Dedifferentiated amniotic fluid mesenchymal stem cell (primary cell): Measurements from ENCODE around the gene LTA4H.

Experiments
- DNase-seq: peaks from one replicate; pipeline ENCODE4 v3.0.0-alpha.2; 2016; ENCODE audit errors: extremely low spot score

The LTA4H gene

DNA sequence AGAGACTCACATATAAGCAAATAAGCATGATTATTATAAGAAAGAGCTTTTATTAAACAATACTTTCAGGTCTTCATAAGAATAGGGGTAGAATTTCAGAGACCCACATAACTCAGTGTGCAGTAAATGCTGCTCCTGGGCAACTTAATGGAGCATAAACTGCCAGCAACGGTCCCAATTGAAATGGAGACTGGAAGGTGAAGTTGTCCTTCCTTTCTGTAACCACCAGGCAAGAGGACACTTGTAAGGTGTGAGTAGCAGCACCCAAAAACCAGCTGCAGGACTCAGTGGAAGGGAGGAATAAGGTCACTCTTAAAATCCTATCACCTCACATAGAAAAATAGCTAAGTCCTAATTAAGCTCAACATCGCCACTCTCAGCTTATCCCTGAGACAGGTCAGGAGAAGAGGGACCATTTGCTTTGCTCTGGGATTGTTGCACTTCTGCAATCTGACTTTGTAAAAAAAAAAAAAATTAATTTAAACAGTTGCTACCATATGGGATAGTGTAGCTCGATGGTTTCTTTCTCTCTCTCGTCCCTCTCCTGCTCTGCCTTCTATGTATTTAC lies 22.7 kb upstream of the LTA4H start:
- DNase-seq: no peak

DNA sequence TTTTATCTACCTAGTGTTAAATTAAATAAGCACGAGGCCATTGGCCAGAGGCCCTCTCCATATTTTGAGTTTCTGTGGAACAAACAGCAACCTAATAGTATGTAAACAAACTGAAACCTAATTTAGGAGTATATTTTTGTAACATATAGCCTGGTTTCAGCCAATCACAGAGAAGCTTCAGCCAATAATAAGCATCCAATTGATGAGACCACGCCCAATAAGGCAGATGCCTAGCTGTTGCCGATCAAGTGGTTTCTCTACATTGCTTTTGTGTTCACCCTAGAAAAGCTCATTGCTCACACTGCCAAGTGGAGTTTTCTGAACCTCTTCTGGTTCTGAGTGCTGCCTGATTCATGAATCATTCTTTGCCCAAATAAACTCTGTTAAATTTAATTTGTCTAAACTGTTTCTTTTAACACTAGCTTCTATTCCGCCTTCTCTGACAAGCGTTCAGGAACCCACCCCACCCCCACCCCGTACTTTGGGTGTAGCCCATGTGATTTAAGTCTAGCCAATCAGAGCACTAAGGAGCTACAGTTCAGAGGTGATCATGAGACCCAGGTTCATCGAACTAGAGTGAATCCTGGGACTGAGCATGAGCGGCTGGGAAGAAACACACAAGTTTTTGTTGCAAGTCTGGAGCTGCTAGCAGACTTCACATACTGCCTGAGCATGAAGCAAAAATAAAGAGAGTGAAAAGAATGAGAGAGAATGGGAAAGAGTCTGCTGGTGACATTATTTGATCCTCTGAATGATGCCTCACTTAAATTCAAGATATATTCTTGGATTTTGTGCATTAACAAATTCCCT lies 21.5 kb upstream of the LTA4H start:
- no peak for DNase-seq

DNA sequence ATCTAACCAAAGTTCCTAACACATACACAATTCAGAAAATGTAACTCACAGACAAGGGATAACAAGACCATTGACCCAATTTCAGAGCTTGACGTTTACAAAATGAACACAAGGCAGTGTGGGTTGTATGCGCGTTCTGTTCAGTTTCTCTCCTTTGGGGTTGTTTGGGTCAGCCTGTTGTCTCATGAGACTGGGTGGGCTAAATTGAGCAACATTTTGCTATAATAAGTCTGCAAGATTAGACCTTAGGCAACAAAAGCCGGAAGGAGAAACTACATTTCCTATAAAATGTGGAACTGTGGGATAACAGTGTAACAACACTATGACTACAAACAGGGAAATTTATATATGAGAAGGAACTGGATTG lies 18.8 kb upstream of the LTA4H start:
- no peak for DNase-seq

DNA sequence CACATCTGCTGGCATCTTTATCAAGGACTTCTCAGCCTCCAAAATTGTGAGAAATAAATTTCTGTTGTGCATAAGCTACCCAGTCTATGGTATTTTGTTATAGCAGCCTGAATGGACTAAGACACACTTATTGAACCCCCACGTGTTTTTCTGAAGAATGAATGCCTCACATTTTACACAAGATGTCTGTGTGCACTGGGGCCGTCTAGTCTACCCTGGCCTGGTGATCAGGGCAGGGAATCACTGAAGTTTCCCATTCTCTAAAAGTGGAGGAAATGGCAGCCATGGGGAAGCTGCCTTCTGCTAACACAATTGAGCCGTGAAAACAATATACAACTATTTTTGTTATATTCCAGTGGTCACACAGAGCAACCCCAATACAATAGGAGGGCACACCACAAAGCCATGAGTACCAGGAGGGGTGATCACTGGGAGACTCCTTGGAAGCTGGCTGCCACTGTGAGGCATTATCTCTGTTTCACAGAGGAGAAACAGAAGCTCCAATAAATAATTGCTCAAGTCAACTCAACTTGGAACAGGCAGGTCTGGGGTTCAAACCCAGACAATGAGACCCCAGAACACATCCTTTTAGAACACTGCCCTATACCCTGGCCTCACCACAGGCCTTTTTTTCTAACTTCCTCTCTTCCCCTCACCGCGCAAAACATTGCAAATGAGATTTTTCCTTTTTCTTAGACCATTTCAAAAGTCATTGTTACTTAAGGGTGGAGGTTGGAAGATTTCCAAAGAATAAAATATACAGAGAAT lies 18.3 kb upstream of the LTA4H start:
- DNase-seq: no peak

DNA sequence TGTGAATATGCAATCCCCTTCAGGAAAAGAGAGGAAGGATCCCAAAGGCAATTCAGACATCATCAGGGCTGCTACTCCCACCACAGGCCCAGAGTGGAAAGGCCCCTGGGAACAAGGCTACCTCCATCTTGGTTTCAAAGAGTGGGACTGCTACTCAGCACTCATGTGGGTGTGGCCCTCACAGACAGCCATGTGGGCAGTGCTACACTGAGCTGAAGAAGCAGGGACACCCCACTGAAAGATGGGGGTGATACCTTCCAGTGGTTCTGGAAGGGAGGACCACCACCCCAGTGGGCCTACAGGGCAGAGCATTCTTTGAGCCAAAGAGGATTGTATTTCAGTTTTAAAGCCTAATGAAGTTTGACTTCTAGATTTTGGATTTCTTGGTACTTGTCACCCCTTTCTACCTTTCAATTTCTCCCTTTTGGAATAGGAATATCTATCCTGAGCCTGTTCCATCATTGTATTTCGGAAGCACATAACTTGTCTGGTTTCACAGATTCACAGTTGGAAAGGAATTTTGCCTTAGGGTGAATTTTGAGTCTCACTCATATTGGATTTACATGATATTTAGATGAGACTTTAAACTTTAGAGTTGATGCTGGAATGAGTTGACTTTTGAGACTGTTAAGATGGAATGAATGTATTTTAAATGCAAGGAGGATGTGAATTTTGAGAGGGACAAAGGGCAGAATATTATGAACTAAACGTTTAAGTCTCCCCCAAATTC lies 16.5 kb upstream of the LTA4H start:
- no peak for DNase-seq

DNA sequence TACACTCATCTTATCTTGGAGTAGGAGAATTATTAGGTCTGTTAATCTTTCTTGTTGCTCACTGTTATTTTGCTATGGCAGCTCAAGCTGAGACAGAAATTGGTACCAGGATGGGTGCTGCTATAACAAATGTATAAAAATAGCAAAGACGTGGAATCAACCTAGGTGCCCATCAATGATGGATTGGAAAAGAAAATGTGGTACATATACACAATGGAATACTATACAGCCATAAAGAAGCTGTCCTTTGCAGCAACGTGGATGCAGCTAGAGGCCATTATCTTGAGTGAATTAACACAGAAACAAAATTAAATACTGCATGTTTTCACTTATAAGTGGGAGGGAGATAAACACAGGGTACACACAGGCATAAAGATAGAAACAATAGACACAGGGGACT lies 14.8 kb upstream of the LTA4H start:
- DNase-seq: no peak

DNA sequence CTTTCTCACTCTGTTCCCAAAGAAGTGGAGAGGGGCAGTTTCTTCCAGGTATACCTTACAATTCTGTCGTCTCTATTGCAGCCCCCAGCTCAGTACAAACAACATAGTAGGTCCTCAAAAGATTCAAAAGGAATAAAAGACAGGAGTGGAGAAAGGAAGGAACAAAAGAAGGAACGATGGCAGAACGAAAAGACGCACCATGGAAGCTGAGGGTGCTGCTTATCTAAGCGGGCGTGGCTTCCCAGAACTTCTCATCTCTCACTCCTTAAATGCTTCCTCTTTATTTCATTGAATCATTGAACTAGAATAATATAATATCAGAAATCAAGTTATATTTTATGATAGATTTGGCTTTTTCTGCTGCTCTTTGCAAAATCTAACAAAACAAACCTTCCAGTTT lies 13.7 kb upstream of the LTA4H start:
- no peak for DNase-seq

DNA sequence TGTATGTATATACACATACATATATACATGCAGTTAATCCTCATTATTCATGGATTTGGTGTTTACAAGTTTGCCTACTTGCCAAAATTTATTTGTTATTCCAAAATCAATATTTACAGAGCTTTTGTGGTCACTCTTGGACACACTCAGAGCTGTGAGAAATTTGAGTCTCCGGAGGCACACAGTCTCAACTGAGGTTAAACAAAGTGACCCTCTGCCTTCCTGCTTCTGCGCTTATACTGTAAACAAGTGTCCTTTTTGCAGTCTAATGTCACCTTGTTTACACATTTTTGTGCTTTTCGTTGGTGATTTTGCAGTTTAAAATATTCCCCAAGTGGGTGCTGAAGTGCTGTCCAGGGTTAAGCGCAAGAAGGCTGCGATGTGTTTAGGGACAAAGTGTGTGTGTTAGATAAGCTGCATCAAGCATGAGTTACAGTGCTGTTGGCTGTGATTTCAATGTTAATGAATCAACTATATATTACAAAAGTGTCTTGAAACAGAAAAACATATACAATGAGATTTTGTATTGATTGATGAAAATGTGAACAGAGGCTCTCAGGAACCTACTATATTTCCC lies 13.1 kb upstream of the LTA4H start:
- no peak for DNase-seq

DNA sequence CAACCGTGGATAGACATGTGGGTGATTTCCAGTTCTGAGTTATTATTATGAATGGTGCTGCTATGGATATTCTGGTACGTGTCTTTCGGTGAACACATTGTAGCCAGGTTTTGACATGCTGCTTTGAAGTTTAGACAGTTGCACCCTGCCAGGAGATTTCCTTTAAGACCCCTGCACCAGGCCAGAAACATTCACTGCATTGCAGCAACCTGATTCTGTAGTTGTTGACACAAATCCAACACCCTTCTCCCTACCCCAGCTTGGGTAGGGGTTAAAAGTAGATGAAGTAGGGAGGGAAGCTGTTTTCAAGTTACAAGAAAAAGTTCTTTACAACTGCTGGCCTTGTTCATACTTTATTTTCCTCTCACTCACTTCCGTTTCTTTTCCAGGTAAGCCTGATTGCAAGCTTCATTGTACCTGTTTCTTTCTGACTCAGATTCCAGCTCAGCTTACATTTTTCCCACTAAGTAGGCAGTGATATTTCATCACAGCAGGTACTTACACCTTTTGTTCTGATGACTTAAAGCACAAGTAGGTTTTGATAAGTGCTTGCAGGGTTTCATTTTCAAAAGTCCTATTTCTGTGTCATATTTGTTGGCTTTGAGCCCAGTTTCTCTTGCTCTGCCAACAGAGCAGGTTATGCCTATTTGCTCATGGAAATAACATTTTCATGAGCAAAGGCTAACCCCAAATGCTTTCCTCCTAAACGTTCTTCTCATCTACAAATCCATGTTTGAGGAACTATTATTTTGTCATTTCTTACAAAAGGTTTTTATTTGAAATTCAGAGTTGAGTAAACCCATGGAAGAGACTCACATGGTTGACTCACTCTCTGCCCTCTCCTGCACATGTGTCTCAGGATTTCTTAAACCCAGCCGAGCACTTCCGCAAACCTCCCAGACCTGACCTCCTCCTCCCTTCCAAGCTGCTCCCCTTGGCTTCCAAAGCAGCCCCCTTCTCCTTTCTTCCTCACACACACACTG lies 12.1 kb upstream of the LTA4H start:
- peak; percentile 31 for DNase-seq

DNA sequence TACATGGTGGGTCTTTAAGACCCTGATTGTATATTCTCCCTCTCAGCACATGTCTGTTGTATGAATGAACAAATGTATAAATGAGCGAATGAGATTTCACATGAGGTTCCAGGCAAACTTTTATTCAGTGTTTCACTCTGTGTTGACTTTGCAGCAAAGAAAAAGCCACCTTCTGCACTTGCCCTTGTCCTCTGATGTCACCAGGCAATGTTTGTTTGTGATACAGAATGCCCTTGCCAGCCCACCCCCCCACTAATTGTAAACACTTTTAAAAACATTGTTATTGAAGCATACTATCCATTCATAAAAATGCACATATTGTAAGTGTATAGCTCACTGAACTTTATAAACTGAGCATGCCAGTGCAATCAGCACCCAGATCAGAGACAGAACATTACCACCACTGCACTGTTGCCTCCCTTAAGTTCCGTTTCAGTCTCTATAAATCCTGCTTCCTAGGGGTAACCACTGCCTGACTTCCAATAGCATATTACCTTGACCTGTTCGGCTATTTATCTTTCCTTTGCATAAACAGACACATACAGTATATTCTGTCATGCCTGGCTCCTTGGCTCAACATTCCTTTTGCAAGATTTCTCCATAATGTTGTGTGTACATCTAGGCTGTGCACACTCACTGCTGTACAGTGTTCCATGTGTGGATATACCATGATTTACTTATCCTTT lies 11.3 kb upstream of the LTA4H start:
- DNase-seq: no peak

DNA sequence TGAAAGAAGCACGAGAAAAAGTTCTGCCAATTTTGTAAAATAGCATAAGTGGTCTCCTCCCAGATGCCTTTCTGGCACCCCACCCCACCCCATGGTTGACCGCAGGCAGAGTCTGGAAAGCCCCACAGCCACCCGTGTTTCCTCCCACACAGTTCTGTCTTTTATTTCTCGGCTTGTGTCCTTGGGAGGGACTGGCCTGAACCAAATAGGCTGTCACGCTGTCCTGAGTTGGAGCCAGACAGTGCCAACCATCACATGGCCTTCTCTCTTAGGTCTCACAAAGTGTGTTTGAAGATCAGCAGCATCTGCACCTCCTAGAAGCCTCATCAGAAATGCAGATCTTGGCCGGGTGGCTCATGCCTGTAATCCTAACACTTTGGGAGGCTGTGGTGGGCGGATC lies 10.2 kb upstream of the LTA4H start:
- no peak for DNase-seq

DNA sequence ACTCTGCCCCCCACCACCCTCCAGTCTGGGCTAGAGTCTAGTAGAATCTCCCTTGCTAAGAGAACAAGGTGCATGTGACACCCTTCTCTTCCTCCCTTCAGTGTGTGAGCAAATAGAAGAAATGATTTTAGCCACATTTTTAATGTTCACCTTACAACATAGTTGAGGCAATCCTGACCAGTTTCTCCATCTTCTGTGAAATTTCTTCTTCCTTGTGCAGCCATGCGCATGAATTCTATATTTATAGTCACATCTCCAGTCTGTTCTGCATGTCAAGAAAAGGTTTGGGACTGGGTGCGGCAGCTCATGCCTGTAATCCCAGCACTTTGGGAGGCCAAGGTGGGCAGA lies 9.5 kb upstream of the LTA4H start:
- DNase-seq: no peak

DNA sequence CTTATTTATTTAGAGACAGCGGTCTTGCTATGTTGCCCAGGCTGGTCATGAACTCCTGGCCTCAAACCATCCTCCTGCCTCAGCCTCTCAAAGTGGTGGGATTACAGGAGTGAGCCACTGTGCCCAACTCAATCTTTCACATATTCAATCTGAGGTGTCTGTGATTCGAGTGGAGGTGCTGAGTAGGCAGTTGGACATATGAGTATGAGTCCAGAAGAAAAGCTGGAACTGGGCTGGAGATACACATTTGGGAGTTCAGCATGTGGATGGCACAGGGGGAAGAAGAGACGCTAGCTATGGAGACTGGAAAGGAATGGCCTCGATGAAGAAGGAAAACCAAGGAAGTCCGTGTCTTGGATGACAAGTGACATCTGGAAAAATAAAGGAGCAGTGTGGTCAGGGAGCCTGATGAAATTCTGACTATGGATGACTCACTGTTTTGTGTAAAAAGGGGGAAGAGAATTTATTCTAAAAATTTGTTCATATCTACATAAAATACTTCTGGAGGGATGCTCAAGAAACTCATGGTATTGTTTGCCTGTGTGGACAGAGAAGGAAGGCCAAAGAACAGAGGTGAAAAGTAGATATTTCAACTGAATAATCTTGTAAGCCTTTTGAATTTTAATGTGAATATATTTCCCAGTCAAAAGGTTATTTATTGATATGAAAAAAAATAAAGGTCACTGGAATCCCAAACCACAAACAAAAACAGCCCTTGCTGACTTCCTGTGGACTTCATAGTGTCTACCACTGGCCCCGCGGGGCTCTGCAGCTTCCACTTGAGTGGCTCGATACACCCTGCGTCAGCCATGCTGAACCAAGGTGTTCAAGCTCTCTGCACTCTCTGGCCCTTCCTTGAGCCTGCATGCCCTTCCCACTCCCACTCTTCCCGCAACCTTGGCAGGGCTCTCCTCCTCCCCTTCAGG lies 8.9 kb upstream of the LTA4H start:
- DNase-seq: peak; percentile 70

DNA sequence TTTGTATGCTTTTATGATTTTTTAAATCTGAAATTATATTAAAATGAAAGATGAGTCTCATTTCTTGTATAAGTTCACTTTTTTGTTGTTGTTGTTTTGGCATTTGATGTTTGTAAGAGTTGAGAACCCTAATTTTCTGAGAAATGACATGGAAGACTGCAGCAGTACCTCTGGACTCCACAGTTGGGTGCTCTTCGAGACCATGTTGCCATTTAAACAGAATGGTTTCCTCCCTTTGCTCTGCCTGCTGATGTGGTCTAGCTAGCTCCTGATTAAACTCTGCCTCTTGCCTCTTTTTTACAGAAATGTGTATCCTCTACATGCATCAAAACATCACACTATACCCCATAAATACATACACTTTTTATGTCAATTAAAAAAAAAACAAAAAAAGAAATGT lies 5.8 kb upstream of the LTA4H start:
- no peak for DNase-seq

DNA sequence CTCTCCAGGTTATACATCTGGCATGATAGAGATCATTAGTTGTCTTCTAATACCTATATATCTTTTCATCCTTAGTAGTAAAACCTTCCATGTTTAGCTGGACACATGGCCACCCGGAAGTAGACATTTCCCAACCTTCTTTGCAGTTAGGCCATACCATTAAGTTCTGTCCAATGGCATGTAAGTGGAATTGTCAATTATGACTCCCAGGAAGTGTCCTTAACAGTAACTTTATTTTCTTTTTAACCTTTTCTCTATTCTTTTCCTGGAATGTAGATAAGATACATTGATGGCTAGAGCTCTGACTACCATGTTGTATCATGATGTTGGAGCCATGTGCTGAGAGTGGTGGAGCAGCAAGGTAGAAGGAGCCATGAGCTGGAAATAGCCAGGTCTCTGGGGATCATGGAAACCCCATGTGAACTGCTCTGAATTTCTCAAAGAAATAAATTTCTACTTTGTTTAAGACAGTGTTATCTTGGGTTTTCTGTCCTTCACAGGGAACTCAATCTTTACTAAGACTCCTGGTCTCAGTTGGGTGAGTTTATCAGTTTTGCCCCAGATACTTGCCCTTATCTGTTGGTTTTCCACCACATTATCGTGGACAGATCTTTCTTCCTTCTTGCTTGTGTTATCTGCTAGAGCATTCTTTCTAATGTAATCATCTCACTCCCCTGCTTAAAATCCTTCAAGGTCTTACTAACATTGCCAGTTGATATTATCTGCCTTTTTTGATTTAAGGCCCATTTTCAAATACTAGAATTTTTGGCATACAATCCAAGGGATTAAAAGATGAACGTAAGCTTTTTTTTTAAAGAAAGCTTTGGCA lies 5.1 kb upstream of the LTA4H start:
- no peak for DNase-seq

DNA sequence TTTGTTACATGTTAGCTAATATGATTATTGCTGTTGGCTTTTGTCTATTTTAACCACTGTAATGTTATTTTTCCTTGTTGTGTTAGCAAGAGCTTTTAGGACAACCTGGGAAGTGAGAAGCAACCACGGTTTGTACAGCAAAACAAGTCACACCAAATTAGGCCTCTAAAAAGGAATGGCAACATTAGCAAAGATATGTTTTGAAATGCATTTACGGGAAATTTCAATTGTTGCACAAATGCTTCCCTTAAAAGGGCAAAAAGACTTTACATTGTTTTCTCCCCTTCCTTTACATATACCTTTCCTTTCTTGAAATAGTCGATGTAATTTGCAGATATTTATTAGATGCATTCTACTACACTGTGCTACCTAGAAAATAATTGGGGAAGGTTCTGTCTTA lies 4.1 kb upstream of the LTA4H start:
- no peak for DNase-seq

DNA sequence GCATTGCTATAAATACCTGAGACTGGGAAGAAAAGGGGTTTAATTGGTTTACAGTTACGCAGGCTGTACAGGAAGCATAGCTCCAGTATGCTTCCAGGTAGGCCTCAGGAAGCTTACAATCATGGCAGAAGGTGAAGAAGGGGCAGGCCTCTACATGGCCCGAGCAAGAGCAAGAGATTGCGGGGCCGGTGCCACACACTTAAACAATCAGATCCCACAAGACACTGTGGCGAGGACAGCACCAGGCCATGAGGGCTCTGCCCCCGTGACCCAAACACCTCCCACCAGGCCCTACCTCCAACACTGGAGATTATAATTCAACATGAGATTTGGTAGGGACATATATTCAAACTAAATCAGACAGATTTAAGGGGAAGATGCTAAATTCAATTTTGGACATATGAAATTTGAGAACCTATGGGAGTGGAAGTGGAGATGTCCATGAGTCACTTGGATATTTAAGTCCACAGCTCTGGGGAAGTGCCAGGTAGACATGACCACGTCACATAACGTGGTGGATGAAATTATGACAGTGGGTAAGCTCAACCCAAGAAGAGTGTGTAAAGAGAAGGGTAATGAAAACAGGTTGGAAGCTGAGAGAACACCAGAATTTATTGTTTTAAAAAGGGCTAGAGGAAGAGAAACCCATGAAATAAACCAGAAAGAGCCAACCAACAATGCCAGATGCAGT lies 1.5 kb upstream of the LTA4H start:
- DNase-seq: no peak
